ENCODE data around the gene KCNMA1. TPM values are rescaled to one million over a fixed set of nuclear protein-coding genes. Genes with fewer than 3 reads are reported as not detected.

Gene KCNMA1
- total RNA-seq, 1 donor from 2014 or later = 95.5 TPM

DNA sequence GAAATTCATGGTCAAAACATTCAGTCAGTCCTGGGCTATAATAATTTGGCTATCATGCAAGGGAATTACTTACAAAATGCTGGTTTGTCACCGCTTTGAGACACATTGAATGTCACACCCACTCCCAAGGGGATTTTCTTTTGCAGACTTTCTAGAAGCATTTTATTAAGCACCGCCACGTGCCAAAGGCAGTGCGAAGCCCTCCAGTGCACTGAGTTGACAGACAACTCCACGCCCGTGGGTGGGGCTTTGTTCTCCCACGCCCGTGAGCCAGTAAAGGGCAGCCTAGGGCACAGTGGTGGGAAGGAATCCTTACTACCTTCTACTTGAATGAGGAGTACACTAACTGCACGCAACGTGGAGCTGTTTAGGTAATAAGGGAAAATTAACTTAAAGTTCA, 515.8 kb downstream of the KCNMA1 start:
- H3K36me3 Mint-ChIP-seq (ENCODE audit: unreplicated experiment) = peaks cover 11% of the 10 kb centered on the region
- DNase-seq (ENCODE audit: extremely low spot score, unreplicated experiment) = no peak
- peaks cover 49% of the 10 kb centered on the region for H3K4me1 Mint-ChIP-seq (ENCODE audit: unreplicated experiment)
- no peaks in the 10 kb centered on the region for H3K27me3 Mint-ChIP-seq (ENCODE audit: unreplicated experiment)
- H3K9me3 Mint-ChIP-seq (ENCODE audit: unreplicated experiment) = peaks cover 3% of the 10 kb centered on the region
- no peak overlapping the region for H3K27ac Mint-ChIP-seq (ENCODE audit: unreplicated experiment)
- TF ChIP-seq, protein P1, sequence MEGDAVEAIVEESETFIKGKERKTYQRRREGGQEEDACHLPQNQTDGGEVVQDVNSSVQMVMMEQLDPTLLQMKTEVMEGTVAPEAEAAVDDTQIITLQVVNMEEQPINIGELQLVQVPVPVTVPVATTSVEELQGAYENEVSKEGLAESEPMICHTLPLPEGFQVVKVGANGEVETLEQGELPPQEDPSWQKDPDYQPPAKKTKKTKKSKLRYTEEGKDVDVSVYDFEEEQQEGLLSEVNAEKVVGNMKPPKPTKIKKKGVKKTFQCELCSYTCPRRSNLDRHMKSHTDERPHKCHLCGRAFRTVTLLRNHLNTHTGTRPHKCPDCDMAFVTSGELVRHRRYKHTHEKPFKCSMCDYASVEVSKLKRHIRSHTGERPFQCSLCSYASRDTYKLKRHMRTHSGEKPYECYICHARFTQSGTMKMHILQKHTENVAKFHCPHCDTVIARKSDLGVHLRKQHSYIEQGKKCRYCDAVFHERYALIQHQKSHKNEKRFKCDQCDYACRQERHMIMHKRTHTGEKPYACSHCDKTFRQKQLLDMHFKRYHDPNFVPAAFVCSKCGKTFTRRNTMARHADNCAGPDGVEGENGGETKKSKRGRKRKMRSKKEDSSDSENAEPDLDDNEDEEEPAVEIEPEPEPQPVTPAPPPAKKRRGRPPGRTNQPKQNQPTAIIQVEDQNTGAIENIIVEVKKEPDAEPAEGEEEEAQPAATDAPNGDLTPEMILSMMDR (IDR thresholded peaks at IDR 0.05) = no peak
- H3K4me3 Mint-ChIP-seq (ENCODE audit: unreplicated experiment) = no peak overlapping the region

DNA sequence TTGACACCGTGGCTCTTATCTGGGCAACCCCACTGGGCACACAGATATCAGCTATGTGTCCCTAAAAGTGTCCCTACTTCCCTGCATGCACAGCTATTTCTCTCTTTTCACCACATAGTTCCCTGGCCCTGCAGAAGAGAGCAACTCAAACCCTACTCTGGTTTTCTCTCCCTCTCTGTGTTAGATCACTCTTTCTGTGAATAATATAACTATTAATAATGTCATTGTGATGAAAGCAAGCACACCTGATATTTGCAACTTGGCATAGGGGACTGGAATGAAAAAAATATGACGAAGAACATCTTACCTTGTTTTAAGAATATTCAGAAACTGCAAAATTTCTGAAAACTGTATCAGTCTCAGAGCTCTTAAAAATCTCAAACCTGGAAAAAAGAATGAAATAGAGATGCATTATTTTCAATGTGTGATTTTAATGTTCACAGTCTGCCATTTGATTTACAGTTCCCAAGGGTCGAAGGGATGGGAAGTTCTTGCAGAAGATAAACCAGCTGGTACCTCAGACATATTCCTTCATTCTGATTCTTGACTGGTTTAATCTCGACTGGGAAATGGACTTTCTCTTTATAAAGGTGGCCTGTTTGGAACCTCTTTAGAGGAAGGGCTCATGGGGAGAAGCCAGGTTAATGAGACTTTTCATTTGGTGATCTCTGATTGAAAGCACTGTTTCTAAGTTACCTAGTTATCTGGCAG, 516.8 kb downstream of the KCNMA1 start:
- no peaks in the 10 kb centered on the region for H3K27me3 Mint-ChIP-seq (ENCODE audit: unreplicated experiment)
- peaks cover 51% of the 10 kb centered on the region for H3K4me1 Mint-ChIP-seq (ENCODE audit: unreplicated experiment)
- H3K36me3 Mint-ChIP-seq (ENCODE audit: unreplicated experiment) = peaks cover 13% of the 10 kb centered on the region
- no peak overlapping the region for H3K4me3 Mint-ChIP-seq (ENCODE audit: unreplicated experiment)
- TF ChIP-seq, protein P1 (IDR thresholded peaks at IDR 0.05) = no peak
- H3K27ac Mint-ChIP-seq (ENCODE audit: unreplicated experiment) = no peak overlapping the region
- peaks cover 3% of the 10 kb centered on the region for H3K9me3 Mint-ChIP-seq (ENCODE audit: unreplicated experiment)
- no peak for DNase-seq (ENCODE audit: extremely low spot score, unreplicated experiment)

DNA sequence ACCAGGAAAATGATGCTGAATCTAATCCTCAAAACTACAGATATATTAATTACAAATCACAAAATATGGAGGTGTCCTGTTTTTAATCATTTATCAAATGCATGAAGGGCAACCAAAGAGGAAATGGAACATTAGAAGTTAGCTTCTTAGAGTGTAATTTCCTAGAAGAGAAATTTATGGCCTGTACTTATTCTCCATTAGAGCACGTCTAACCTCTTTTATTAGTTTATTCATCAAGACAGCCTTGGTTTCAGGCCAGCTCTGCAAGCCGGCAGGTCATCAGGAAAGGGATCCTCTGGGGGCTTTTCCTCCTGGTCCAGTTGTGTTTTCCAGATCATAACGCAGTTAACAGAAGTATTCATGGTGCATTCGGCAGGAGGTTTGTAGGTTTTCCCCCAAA, 517.6 kb downstream of the KCNMA1 start:
- Mint-ChIP-seq H3K4me1 (ENCODE audit: unreplicated experiment) (peaks cover 44% of the 10 kb centered on the region), H3K9me3 (ENCODE audit: unreplicated experiment) (peaks cover 3% of the 10 kb centered on the region), H3K27ac (ENCODE audit: unreplicated experiment) (peak overlapping the region; percentile 39), H3K36me3 (ENCODE audit: unreplicated experiment) (peaks cover 13% of the 10 kb centered on the region), H3K27me3 (ENCODE audit: unreplicated experiment) (no peaks in the 10 kb centered on the region), H3K4me3 (ENCODE audit: unreplicated experiment) (no peak overlapping the region)
- DNase-seq (ENCODE audit: extremely low spot score, unreplicated experiment) = no peak
- TF ChIP-seq, protein P1 (IDR thresholded peaks at IDR 0.05) = no peak

DNA sequence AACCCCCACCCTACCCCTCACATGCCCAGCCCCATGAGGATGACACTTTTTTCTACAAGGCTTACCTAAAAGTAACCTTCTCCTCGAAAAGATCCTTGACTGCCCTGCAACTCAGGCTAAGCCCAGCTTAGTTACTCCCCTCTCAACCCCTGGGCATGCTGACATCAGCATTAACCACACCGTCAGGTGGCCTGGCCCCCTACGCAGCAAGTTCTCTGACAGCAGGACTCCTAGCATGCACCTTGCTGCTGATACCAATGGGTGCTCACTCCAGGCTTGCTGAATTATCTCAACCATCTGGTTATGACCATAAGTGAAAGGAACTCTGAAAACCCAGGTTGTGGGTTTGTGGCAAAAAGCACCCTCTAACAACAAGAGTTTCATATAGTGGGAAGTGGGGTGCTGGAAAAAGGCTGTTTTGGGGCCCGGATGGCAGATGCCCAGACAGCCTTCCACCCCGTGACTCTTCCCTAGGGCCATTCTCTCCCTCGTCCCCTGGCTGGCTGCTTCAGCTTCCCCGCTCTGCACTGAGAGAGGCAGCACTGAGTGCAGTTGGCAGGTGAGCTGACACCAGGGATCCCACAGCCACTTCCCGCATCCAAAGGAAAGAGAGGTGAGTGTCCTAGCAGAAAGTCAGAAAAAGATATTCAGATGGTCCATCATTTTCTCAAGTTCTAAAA, 518.9 kb downstream of the KCNMA1 start:
- Mint-ChIP-seq H3K27me3 (ENCODE audit: unreplicated experiment) (no peaks in the 10 kb centered on the region), H3K4me3 (ENCODE audit: unreplicated experiment) (no peak overlapping the region), H3K36me3 (ENCODE audit: unreplicated experiment) (peaks cover 13% of the 10 kb centered on the region), H3K9me3 (ENCODE audit: unreplicated experiment) (peaks cover 3% of the 10 kb centered on the region), H3K4me1 (ENCODE audit: unreplicated experiment) (peaks cover 35% of the 10 kb centered on the region), H3K27ac (ENCODE audit: unreplicated experiment) (no peak overlapping the region)
- TF ChIP-seq, protein P1 (IDR thresholded peaks at IDR 0.05) = no peak
- DNase-seq (ENCODE audit: extremely low spot score, unreplicated experiment) = no peak

DNA sequence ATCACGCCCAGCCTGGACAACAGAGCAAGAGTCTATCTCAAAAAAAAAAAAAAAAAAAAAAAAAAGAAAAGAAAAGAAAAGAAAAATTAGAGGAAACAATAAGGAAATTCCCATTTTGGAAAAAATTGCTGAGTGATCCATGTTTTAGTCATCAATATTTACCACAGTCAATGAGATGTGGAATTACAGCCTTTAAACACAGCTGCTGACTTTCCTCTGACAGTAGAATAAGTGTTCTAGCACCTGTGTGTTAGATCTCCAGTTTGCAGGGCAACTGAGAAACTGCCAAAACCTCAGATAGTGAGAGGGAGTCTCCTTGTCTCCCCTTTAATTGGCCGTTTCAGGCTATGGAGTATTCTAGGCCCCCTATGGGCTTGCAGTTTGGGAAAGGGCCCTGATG, 520.1 kb downstream of the KCNMA1 start:
- H3K4me1 Mint-ChIP-seq (ENCODE audit: unreplicated experiment) = peaks cover 37% of the 10 kb centered on the region
- TF ChIP-seq, protein P1 (IDR thresholded peaks at IDR 0.05) = no peak
- H3K9me3 Mint-ChIP-seq (ENCODE audit: unreplicated experiment) = peaks cover 3% of the 10 kb centered on the region
- no peak overlapping the region for H3K4me3 Mint-ChIP-seq (ENCODE audit: unreplicated experiment)
- no peaks in the 10 kb centered on the region for H3K27me3 Mint-ChIP-seq (ENCODE audit: unreplicated experiment)
- DNase-seq (ENCODE audit: extremely low spot score, unreplicated experiment) = no peak
- H3K27ac Mint-ChIP-seq (ENCODE audit: unreplicated experiment) = no peak overlapping the region
- peaks cover 12% of the 10 kb centered on the region for H3K36me3 Mint-ChIP-seq (ENCODE audit: unreplicated experiment)

Measured in osteocyte (in vitro differentiated cells).